Measurements from ENCODE around the gene PIK3C3. TPM values are rescaled to one million over a fixed set of nuclear protein-coding genes. Genes with fewer than 3 reads are reported as not detected.

PIK3C3 gene
- total and polyA plus RNA-seq, 9 of the 15 experiments (the other 6 are each of a cell fraction or from before 2014, with no cell fraction given) = 27.0 to 101 (median 42.9) TPM

DNA sequence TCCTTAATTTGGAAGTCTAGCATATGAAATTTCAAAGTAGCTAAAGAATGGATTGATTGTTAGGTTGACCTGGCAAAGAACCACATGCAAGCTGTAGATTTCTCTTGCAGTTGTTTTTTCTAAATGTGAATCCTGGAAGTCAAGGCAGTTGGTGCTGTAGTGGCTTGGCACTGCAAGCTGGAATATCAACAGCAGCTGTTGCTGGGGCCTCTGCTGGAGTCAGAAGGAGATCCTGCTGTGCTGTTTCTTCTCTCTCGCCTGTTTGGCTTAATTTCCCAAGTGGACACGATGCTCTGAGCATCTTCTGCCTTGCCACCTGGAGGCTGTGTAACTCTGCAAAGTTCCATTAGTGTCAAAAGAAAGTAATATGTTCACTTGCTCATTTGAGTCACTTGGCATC lies 12.6 kb downstream of the PIK3C3 start:
- CTCF ChIA-PET (ENCODE audit: low intra/inter-chr PET ratio) = no interaction called here
- Histone ChIP-seq H2AFZ (ENCODE audit: low read depth, low read length) (no peak overlapping the region), H3K9me1 (ENCODE audit: control insufficient read depth, insufficient read depth, low read length) (no peaks in the 10 kb centered on the region), H3K4me3 (no peak overlapping the region), H4K20me1 (replicated peaks; ENCODE audit: control insufficient read depth, insufficient read depth, low read length) (no peaks in the 10 kb centered on the region), H3K27ac (ENCODE audit: extremely low read depth, low read depth, low read length) (no peak overlapping the region), H3K4me1 (replicated peaks in 1 of 2; ENCODE audit: control insufficient read depth in 2 of 2, insufficient read depth in 2 of 2, low read length in 2 of 2) (no peaks in the 10 kb centered on the region), H3K79me2 (ENCODE audit: control insufficient read depth, insufficient read depth, low read length) (peaks cover 22% of the 10 kb centered on the region; the same call in 2 of the 3 replicates), H3K4me2 (ENCODE audit: insufficient read depth, low read length) (no peak overlapping the region), H3K36me3 (ENCODE audit: control insufficient read depth, insufficient read depth, low read length) (peaks cover 81% of the 10 kb centered on the region), H3K9ac (ENCODE audit: insufficient read depth in 1 of 2, low read depth in 2 of 2, low read length in 2 of 2) (no peak overlapping the region), H3K9me3 (replicated peaks; ENCODE audit: control insufficient read depth, insufficient read depth, low read depth, low read length) (no peaks in the 10 kb centered on the region), H3K27me3 (ENCODE audit: control insufficient read depth in 2 of 2, insufficient read depth in 2 of 2, low read length in 2 of 2) (no peaks in the 10 kb centered on the region)
- no peak for ATAC-seq
- no peak for TF ChIP-seq NFE2L1 (tag; IDR thresholded peaks at IDR 0.05; ENCODE audit: borderline replicate concordance, low read depth)
- TF ChIP-seq GTF2A2 (tag; IDR thresholded peaks at IDR 0.05) = no peak
- TF ChIP-seq, protein P1, sequence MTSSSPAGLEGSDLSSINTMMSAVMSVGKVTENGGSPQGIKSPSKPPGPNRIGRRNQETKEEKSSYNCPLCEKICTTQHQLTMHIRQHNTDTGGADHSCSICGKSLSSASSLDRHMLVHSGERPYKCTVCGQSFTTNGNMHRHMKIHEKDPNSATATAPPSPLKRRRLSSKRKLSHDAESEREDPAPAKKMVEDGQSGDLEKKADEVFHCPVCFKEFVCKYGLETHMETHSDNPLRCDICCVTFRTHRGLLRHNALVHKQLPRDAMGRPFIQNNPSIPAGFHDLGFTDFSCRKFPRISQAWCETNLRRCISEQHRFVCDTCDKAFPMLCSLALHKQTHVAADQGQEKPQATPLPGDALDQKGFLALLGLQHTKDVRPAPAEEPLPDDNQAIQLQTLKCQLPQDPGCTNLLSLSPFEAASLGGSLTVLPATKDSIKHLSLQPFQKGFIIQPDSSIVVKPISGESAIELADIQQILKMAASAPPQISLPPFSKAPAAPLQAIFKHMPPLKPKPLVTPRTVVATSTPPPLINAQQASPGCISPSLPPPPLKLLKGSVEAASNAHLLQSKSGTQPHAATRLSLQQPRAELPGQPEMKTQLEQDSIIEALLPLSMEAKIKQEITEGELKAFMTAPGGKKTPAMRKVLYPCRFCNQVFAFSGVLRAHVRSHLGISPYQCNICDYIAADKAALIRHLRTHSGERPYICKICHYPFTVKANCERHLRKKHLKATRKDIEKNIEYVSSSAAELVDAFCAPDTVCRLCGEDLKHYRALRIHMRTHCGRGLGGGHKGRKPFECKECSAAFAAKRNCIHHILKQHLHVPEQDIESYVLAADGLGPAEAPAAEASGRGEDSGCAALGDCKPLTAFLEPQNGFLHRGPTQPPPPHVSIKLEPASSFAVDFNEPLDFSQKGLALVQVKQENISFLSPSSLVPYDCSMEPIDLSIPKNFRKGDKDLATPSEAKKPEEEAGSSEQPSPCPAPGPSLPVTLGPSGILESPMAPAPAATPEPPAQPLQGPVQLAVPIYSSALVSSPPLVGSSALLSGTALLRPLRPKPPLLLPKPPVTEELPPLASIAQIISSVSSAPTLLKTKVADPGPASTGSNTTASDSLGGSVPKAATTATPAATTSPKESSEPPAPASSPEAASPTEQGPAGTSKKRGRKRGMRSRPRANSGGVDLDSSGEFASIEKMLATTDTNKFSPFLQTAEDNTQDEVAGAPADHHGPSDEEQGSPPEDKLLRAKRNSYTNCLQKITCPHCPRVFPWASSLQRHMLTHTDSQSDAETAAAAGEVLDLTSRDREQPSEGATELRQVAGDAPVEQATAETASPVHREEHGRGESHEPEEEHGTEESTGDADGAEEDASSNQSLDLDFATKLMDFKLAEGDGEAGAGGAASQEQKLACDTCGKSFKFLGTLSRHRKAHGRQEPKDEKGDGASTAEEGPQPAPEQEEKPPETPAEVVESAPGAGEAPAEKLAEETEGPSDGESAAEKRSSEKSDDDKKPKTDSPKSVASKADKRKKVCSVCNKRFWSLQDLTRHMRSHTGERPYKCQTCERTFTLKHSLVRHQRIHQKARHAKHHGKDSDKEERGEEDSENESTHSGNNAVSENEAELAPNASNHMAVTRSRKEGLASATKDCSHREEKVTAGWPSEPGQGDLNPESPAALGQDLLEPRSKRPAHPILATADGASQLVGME (CRISPR knock-in tag; IDR thresholded peaks at IDR 0.05) = no peak
- TF ChIP-seq, protein P2, sequence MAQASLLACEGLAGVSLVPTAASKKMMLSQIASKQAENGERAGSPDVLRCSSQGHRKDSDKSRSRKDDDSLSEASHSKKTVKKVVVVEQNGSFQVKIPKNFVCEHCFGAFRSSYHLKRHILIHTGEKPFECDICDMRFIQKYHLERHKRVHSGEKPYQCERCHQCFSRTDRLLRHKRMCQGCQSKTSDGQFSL (CRISPR knock-in tag; IDR thresholded peaks at IDR 0.05) = no peak
- TF ChIP-seq, protein P2 (tag; IDR thresholded peaks at IDR 0.05) = no peak
- no peak for TF ChIP-seq SAFB (IDR thresholded peaks at IDR 0.05; ENCODE audit: borderline replicate concordance, low read depth, low read length)
- TF ChIP-seq ETV6 (IDR thresholded peaks at IDR 0.05; ENCODE audit: borderline replicate concordance in 1 of 2, low read depth in 2 of 2, low read length in 1 of 2) = no peak
- no peak for TF ChIP-seq ETV6 (CRISPR knock-in tag; IDR thresholded peaks at IDR 0.05; ENCODE audit: borderline replicate concordance)
- no peak for TF ChIP-seq ZNF766 (CRISPR knock-in tag; conservative IDR thresholded peaks at IDR 0.05)
- no peak for TF ChIP-seq CBX3 (IDR thresholded peaks at IDR 0.05; ENCODE audit: borderline replicate concordance in 1 of 2, low read length in 2 of 2)
- no peak for TF ChIP-seq TRIM28 (IDR thresholded peaks at IDR 0.05)
- in situ Hi-C loops (cut with MboI) = no loop called here
- DNase-seq (ENCODE audit: extremely low read depth in 1 of 4, low spot score in 3 of 4) = no peak
- BruUV-seq (replicated peaks) = no TSS peak
- FAIRE-seq = no peak
- intact Hi-C loops (cut with micrococcal nuclease) = no loop called here
- WGBS (ENCODE audit: insufficient coverage, low coverage, missing lambda C conversion rate) = 60% methylated on average over 2 of the region's 2 CpGs
- POLR2A ChIA-PET = interaction anchor here (1.4 to 1.8 kb wide), 3 partner anchors 13 to 28 kb away, joined by 4 to 7 read pairs (median 6); partner anchors contain the start of gene PIK3C3
